NT2/D1 (cell line): ENCODE measurements around the gene GAS7.
A peak's percentile ranks its signal among the peaks of the same experiment; 100 is the strongest.

Experiments
- DNase-seq: peaks from one replicate; pipeline ENCODE4 v3.0.0-alpha.2; 2011; ENCODE audit warnings: low read depth, low spot score
- H3K27me3 ChIP-seq: 2 replicates; pipeline ENCODE4 v1.6.0; 2011; ENCODE audit warnings: mild to moderate bottlenecking; ENCODE audit not compliant: insufficient read length, insufficient read depth
- H3K36me3 ChIP-seq: 2 replicates; pipeline ENCODE4 v1.6.1; 2011; ENCODE audit warnings: mild to moderate bottlenecking, low read length, mixed read lengths; ENCODE audit not compliant: insufficient read depth, insufficient read length
- H3K4me1 ChIP-seq: 2 replicates; pipeline ENCODE4 v1.5.1; 2011; ENCODE audit not compliant: insufficient read depth, insufficient read length
- H3K4me3 ChIP-seq: 2 replicates; pipeline ENCODE4 v1.5.1; 2011; ENCODE audit warnings: low read depth; ENCODE audit not compliant: insufficient read length
- H3K9ac ChIP-seq: 2 replicates; pipeline ENCODE4 v1.6.0; 2011; ENCODE audit warnings: low read depth; ENCODE audit not compliant: insufficient read length
- H3K9me3 ChIP-seq: 2 replicates; pipeline ENCODE4 v1.5.1; 2011; ENCODE audit warnings: mild to moderate bottlenecking, low read length; ENCODE audit not compliant: insufficient read depth
- SUZ12 ChIP-seq: IDR thresholded peaks from 2 replicates; pipeline ENCODE4 v1.6.1; 2011; ENCODE audit not compliant: insufficient read length, insufficient read depth; ENCODE audit errors: extremely low read depth
- YY1 ChIP-seq: IDR thresholded peaks from 2 replicates; pipeline ENCODE4 v1.6.1; 2011; ENCODE audit not compliant: insufficient read length, insufficient read depth
- ZNF274 ChIP-seq: IDR thresholded peaks from 2 replicates; pipeline ENCODE4 v1.6.1; 2011; ENCODE audit warnings: mild to moderate bottlenecking, low read depth, low read length

The GAS7 gene

DNA sequence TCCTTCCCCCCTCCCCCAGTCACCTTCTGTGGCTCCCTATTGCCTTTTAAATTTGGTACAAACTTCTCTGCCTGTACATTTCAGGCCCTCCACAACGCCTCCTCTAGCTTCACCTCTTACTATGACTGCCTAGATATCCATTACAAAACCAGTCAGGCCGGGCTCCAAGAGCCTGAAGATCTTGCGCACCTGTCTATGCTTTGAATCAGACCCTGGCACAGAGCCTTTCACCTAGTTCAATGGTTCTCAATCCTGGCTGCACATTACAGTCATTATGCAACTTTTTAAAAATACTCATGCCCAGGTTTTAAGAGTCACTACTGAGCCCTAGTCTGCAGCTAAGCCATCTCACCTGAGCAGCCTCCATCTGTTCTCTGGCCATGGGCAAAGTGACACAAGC, 1.6 kb upstream of the GAS7 start:
- Histone ChIP-seq H3K4me1 (no peaks in the 10 kb centered on the region), H3K27me3 (peaks cover 17% of the 10 kb centered on the region), H3K36me3 (peaks cover 8% of the 10 kb centered on the region), H3K9me3 (peaks cover 19% of the 10 kb centered on the region), H3K4me3 (no peak overlapping the region), H3K9ac (no peak overlapping the region)
- TF ChIP-seq SUZ12, result no peak
- TF ChIP-seq ZNF274, result no peak
- no peak for TF ChIP-seq YY1
- no peak for DNase-seq

DNA sequence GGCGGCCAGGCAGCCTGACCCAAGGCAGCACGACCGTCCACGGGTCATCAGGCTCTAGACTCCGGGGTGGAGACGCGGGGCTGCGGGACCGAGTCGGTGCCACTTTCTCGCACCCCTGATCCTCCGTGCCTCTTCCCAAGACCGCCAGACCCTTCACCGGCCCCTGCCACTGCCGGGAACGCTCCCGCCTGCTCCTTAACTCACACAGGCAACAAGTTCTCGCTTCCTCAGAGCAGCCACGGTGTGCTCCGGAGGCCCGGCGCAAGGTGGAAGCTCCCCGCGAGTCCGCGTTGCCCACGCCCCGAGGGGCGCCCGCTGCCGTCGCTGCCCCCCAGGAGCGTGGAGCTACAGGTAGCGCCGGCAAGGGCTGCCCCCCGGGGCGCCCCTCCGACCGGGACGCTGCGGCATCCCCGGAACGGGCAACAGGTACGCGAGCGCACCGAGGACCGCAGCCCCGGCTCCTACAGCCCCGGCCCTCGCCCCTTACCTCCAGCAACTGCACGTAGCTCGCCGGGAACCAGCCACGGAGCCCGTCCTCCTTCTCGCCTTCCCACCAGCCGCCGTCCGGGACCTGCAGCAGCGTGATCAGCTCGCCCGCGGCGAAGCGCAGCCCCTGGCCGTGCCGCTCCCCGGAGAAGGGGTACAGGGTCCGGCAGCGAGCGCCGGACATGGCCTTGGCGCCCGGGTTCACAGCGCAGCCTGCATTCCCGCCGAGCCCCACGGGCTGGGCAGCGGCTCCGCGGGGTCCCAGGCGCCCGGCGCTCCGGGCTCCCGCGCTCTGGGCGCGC, 491 bp downstream of the GAS7 start:
- Histone ChIP-seq H3K27me3 (peaks cover 17% of the 10 kb centered on the region), H3K9ac (peak overlapping the region; percentile 92), H3K4me1 (no peaks in the 10 kb centered on the region), H3K9me3 (peaks cover 31% of the 10 kb centered on the region; the same call in 1 of the 2 replicates), H3K36me3 (peaks cover 10% of the 10 kb centered on the region), H3K4me3 (peak overlapping the region; percentile 86)
- DNase-seq, result no peak
- TF ChIP-seq YY1 (no peak), SUZ12 (no peak), ZNF274 (no peak)

DNA sequence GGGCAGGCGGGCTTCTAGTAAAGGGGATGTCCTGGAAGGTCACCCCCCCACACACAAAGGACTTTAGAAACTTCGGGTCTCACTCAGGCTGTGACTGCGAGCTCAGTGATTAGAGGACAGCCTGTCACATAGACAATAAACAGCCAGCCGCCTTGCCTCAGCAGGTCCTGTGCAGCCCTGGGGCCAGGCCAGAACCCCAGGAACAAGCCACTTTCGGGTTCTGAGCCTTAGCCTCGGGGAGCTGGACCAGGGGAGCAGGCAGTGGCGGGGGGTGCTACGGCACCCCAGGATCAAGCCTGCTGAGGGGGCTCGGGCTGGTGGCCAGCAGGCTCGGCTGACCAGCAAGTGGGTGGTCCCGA, 1.1 kb downstream of the GAS7 start:
- DNase-seq, result no peak

DNA sequence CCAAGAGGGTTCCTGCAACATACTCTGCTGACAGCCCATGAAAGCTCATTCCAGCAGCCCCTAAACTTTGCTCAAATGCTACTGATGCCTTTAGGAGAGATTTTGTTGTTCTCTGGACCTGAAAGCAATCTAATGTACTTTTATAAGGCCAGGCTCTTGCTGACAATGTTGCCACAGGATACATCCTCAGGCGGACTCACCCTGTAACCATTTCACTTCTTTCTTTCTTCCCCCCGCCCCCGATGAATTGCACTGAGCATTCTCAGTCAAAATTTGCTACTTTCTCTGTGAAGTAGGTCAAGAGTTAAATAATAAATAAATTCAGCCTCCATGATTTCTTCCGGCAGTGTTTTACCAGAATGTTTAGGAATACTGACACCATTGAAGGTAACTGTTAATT, 1.5 kb downstream of the GAS7 start:
- TF ChIP-seq SUZ12 (no peak), YY1 (no peak), ZNF274 (no peak)
- no peak overlapping the region for H3K9ac ChIP-seq
- peaks cover 10% of the 10 kb centered on the region for H3K36me3 ChIP-seq
- DNase-seq, result no peak
- H3K27me3 ChIP-seq, result peaks cover 17% of the 10 kb centered on the region
- no peaks in the 10 kb centered on the region for H3K4me1 ChIP-seq
- H3K4me3 ChIP-seq, result peak overlapping the region; percentile 86
- H3K9me3 ChIP-seq, result peaks cover 32% of the 10 kb centered on the region; the same call in 1 of the 2 replicates

More for the DNA sequence above, 1.1 kb downstream of the GAS7 start:
- Histone ChIP-seq H3K36me3 (peaks cover 10% of the 10 kb centered on the region), H3K9me3 (peaks cover 32% of the 10 kb centered on the region; the same call in 1 of the 2 replicates), H3K4me1 (no peaks in the 10 kb centered on the region), H3K27me3 (peaks cover 17% of the 10 kb centered on the region), H3K9ac (peak overlapping the region; percentile 92), H3K4me3 (peak overlapping the region; percentile 86)
- TF ChIP-seq SUZ12 (no peak), YY1 (no peak), ZNF274 (no peak)

DNA sequence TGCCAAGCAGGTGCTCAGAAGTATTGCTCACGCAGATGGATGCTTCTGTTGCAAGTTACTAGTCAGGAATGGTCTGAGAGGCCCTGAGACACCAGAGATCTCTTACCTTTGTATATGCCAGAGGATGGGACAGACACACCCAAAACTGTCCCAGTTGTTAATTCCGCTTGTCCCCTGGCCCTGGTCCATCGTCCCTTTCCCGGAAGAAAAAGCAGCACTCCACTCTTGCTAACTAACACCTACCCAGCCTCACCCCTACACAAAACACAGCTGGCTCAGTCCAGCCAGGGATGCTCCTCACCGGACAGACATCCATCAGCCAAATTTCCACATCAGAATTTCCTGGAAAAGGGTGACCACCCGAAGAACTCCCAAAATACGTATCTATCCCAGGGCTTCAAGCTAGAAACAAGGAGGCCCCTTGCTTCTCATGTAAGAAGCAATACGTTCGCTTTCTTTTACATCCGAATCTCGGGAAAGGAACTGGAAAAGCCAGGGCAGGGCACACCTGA, 2.0 kb downstream of the GAS7 start:
- TF ChIP-seq YY1, result no peak
- TF ChIP-seq ZNF274, result no peak
- TF ChIP-seq SUZ12, result no peak
- H3K4me1 ChIP-seq, result no peaks in the 10 kb centered on the region
- H3K9ac ChIP-seq, result no peak overlapping the region
- peaks cover 32% of the 10 kb centered on the region; the same call in 1 of the 2 replicates for H3K9me3 ChIP-seq
- peaks cover 17% of the 10 kb centered on the region for H3K27me3 ChIP-seq
- peaks cover 10% of the 10 kb centered on the region for H3K36me3 ChIP-seq
- DNase-seq, result no peak
- no peak overlapping the region for H3K4me3 ChIP-seq

DNA sequence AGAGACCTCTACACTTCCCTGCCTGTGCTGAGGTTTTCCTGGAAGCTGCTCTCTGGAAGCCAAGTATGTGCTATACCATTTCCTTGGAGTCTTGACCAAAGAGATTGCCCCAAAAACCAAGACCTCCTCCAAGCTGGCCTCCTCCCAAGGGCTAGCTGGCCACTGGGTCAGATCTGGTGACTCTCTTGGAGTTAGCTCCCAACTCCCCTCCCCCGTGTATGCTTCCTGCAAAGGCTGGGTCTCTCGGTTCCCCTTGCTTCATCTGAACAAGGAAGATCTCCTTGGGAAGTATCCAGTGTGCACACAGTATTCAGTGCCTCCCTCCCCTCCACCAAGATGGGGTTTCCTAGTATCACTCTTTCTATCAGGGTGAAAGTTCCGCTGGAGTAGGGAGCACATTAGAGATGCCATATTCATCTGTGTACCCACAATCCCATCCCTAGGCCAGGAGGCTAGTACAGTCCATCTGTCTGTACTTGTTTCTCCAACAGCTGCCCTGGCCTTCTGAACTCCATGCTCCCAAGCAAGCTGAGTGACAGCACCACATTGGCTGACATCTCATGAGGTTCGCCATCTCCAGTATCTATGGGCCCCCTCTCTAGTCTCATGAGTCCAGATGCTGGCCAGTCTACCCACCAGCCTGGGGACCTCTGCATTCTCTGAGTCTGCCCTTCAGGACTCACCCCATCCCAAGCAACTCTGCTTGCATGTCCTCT, 3.2 kb downstream of the GAS7 start:
- DNase-seq, result no peak
- H3K4me3 ChIP-seq, result no peak overlapping the region
- H3K36me3 ChIP-seq, result peaks cover 10% of the 10 kb centered on the region
- TF ChIP-seq YY1, result no peak
- TF ChIP-seq ZNF274, result no peak
- TF ChIP-seq SUZ12, result no peak
- H3K4me1 ChIP-seq, result no peaks in the 10 kb centered on the region
- peaks cover 17% of the 10 kb centered on the region for H3K27me3 ChIP-seq
- peaks cover 32% of the 10 kb centered on the region; the same call in 1 of the 2 replicates for H3K9me3 ChIP-seq
- no peak overlapping the region for H3K9ac ChIP-seq

DNA sequence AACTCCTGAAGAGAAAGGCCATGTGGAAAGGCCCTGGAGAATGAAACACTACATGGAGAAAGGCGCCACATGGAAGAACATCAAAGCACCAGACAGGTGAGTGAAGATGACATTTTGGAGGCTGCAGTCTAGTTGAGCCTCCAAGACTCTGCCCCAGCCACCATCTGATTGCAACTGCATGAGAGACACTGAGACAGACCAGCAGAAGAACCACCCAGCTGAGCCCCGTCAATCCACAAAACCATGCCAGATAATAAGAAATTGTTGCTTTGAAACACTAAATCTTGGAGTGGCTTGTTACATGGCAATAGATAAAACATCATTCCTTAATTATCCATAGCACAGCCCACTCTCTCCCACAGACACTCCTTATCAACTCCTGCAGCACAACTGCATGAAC, 4.8 kb downstream of the GAS7 start:
- Histone ChIP-seq H3K9me3 (peaks cover 32% of the 10 kb centered on the region; the same call in 1 of the 2 replicates), H3K36me3 (peaks cover 10% of the 10 kb centered on the region), H3K27me3 (peaks cover 15% of the 10 kb centered on the region), H3K4me3 (no peak overlapping the region), H3K9ac (no peak overlapping the region), H3K4me1 (no peaks in the 10 kb centered on the region)
- DNase-seq, result no peak
- TF ChIP-seq ZNF274, result no peak
- TF ChIP-seq YY1, result no peak
- no peak for TF ChIP-seq SUZ12
